Thyroid gland (tissue), 4 donors: Measurements from ENCODE around the gene PSMF1.

ENCODE experiments used
- POLR2A ChIP-seq, 2 donors: fragments of 450-650 bp; IDR thresholded peaks; one replicate each; pipeline ENCODE4 v1.6.1; 2017; ENCODE audit warnings: antibody characterized with exemption in 2 of 2, mild to moderate bottlenecking in 2 of 2, moderate library complexity in 1 of 2
- TF ChIP-seq, protein P1 (sequence below), 6 experiments: fragments of 200-600 bp in 3 of 6; fragments of 450-650 bp in 3 of 6; sonication (generic) in 3 of 6; IDR thresholded peaks; one replicate each; pipeline ENCODE4 v1.5.1; 2016 to 2019; ENCODE audit warnings: antibody characterized with exemption in 6 of 6, mild to moderate bottlenecking in 2 of 6, inconsistent platforms in 1 of 6, moderate library complexity in 1 of 6

DNA sequence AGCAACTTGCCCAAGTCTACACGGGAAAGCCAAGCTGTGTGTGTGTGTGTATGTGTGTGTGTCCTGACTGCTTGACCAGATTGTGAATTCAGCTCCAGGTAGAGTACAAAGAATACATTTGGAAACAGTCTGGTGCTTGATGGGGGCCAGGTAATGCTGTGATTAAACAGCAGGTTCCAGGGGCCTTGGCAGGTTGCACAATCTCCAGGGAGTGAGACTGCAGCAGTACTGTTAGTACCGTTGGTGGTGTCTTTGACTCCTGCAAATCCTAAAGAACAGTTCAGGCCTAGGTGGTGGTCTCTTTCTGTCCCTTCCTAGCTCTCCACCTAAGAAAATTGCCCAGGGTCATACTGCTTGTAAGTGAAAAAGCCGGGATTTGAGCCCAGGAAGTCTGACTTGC is 11.2 kb upstream of the PSMF1 start:
- no peak for TF ChIP-seq POLR2A (IDR thresholded peaks at IDR 0.05)
- TF ChIP-seq, protein P1, sequence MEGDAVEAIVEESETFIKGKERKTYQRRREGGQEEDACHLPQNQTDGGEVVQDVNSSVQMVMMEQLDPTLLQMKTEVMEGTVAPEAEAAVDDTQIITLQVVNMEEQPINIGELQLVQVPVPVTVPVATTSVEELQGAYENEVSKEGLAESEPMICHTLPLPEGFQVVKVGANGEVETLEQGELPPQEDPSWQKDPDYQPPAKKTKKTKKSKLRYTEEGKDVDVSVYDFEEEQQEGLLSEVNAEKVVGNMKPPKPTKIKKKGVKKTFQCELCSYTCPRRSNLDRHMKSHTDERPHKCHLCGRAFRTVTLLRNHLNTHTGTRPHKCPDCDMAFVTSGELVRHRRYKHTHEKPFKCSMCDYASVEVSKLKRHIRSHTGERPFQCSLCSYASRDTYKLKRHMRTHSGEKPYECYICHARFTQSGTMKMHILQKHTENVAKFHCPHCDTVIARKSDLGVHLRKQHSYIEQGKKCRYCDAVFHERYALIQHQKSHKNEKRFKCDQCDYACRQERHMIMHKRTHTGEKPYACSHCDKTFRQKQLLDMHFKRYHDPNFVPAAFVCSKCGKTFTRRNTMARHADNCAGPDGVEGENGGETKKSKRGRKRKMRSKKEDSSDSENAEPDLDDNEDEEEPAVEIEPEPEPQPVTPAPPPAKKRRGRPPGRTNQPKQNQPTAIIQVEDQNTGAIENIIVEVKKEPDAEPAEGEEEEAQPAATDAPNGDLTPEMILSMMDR (IDR thresholded peaks at IDR 0.05), result no peak
